Measurements from ENCODE around the gene NADK. TPM values are rescaled to one million over a fixed set of nuclear protein-coding genes. Genes with fewer than 3 reads are reported as not detected.

Gene NADK
- total RNA-seq, 2 experiments from 2014 or later = 156 to 184 TPM

- H3K36me3 ChIP-seq (ENCODE audit: insufficient read depth, low read length) = peaks cover 98% of the 10 kb centered on the region
- CTCF ChIA-PET (ENCODE audit: unreplicated experiment) = interaction anchor here (0.6 kb wide), 1 partner anchor 41 kb away, joined by 5 read pairs; no protein-coding TSS in a partner anchor
These were observed 17.6 kb downstream of the NADK start for GRCh38 chr1:1760715-1761114.

GRCh38 chr1:1760345-1760650 is 18.0 kb downstream of the NADK start:
- POLR2A ChIA-PET = no interaction called here
- no TSS peak for BruUV-seq (replicated peaks)

More at GRCh38 chr1:1760715-1761114, 17.6 kb downstream of the NADK start:
- peak overlapping the region; percentile 60 for H3K27ac ChIP-seq (ENCODE audit: low read depth, low read length, poor library complexity, severe bottlenecking)
- peaks cover 22% of the 10 kb centered on the region for H3K4me1 ChIP-seq (ENCODE audit: insufficient read depth, low read length, poor library complexity, severe bottlenecking)
- POLR2A ChIA-PET = interaction anchor here (0.7 kb wide), 1 partner anchor 15 kb away, joined by 3 read pairs; no protein-coding TSS in a partner anchor
- no peak overlapping the region for H3K4me2 ChIP-seq (ENCODE audit: low read length)
- BruUV-seq (replicated peaks) = no TSS peak
- H3K79me2 ChIP-seq (ENCODE audit: insufficient read depth, low read depth, low read length) = peaks cover 54% of the 10 kb centered on the region
- intact Hi-C loops (cut with micrococcal nuclease; ENCODE audit: unreplicated experiment) = no loop called here
- peaks cover 13% of the 10 kb centered on the region; the same call in 1 of the 2 replicates for H4K20me1 ChIP-seq (ENCODE audit: insufficient read depth, low read length)
- peak; percentile 61 for DNase-seq (ENCODE audit: low spot score)
- no peaks in the 10 kb centered on the region for H3K9me2 ChIP-seq (ENCODE audit: insufficient read depth, low read length)
- no peaks in the 10 kb centered on the region for H3K9me3 ChIP-seq (ENCODE audit: low read length)
- TF ChIP-seq CTCF (conservative IDR thresholded peaks at IDR 0.05; ENCODE audit: low read length) (no peak), EZH2phosphoT487 (IDR thresholded peaks at IDR 0.05; ENCODE audit: borderline replicate concordance, low read depth, low read length) (no peak)
- no peak overlapping the region for H2AFZ ChIP-seq (ENCODE audit: low read length)
- no peak overlapping the region for H3K4me3 ChIP-seq (ENCODE audit: low read depth, low read length, poor library complexity, severe bottlenecking)

More at GRCh38 chr1:1760345-1760650, 18.0 kb downstream of the NADK start:
- Histone ChIP-seq H3K4me1 (ENCODE audit: insufficient read depth, low read length, poor library complexity, severe bottlenecking) (peaks cover 22% of the 10 kb centered on the region), H3K36me3 (ENCODE audit: insufficient read depth, low read length) (peaks cover 98% of the 10 kb centered on the region), H3K4me2 (ENCODE audit: low read length) (no peak overlapping the region), H3K9me2 (ENCODE audit: insufficient read depth, low read length) (no peaks in the 10 kb centered on the region), H3K9me3 (ENCODE audit: low read length) (no peaks in the 10 kb centered on the region), H2AFZ (ENCODE audit: low read length) (no peak overlapping the region), H3K79me2 (ENCODE audit: insufficient read depth, low read depth, low read length) (peaks cover 50% of the 10 kb centered on the region), H3K4me3 (ENCODE audit: low read depth, low read length, poor library complexity, severe bottlenecking) (no peak overlapping the region), H3K27ac (ENCODE audit: low read depth, low read length, poor library complexity, severe bottlenecking) (peak overlapping the region; percentile 60), H4K20me1 (ENCODE audit: insufficient read depth, low read length) (peaks cover 13% of the 10 kb centered on the region; the same call in 1 of the 2 replicates)
- TF ChIP-seq EZH2phosphoT487 (IDR thresholded peaks at IDR 0.05; ENCODE audit: borderline replicate concordance, low read depth, low read length) (no peak), CTCF (conservative IDR thresholded peaks at IDR 0.05; ENCODE audit: low read length) (no peak)
- CTCF ChIA-PET (ENCODE audit: unreplicated experiment) = interaction anchor here (0.6 kb wide), 1 partner anchor 41 kb away, joined by 5 read pairs; no protein-coding TSS in a partner anchor
- intact Hi-C loops (cut with micrococcal nuclease; ENCODE audit: unreplicated experiment) = no loop called here
- no peak for DNase-seq (ENCODE audit: low spot score)

Measured in OCI-LY7 (cell line).